Mucosa of descending colon (tissue), 3 donors: ENCODE measurements around the gene CCDC13. TPM values are rescaled to one million over a fixed set of nuclear protein-coding genes. Genes with fewer than 3 reads are reported as not detected.
A peak's percentile ranks its signal among the peaks of the same experiment; 100 is the strongest.

Experiments
- ATAC-seq: fragments of 200-7000 bp; cut with Tn5 transposase; one replicate; pipeline ENCODE4 v1.9.1; 2020; ENCODE audit warnings: mild to moderate bottlenecking, moderate library complexity
- DNase-seq, 3 donors: peaks; one replicate each; pipeline ENCODE4 v3.0.0-alpha.2; 2020
- H3K36me3 ChIP-seq: fragments of 200-600 bp; one replicate; pipeline ENCODE4 v1.8.0; 2021; ENCODE audit warnings: low read depth, mild to moderate bottlenecking
- H3K4me1 ChIP-seq: fragments of 200-600 bp; one replicate; pipeline ENCODE4 v1.8.0; 2021; ENCODE audit warnings: low read depth, mild to moderate bottlenecking
- H3K4me3 ChIP-seq: fragments of 200-600 bp; one replicate; pipeline ENCODE4 v1.8.0; 2021; ENCODE audit warnings: mild to moderate bottlenecking
- H3K9me3 ChIP-seq: fragments of 200-600 bp; one replicate; pipeline ENCODE4 v1.8.0; 2021; ENCODE audit warnings: mild to moderate bottlenecking
- CTCF ChIP-seq: fragments of 200-600 bp; IDR thresholded peaks from one replicate; pipeline ENCODE4 v1.8.0; 2022; ENCODE audit warnings: antibody characterized with exemption, mild to moderate bottlenecking
- intact Hi-C, 2 donors: fragments of 100-400 bp; cut with DNase I in 1 of 2; cut with micrococcal nuclease in 1 of 2; formaldehyde crosslinking; loops; one replicate each; pipeline versions ENCODE4 v1.11.0 to v1.11.1; 2022; cut with DNase I, micrococcal nuclease
- total RNA-seq, 3 donors: library from RNA; stranded (reverse); fragmentation: NEBNext Ultra II Directional in 2 of 3; extraction: Animal tissue kit (Norgen Biotek cat#: 25700) in 2 of 3; gene quantifications; one replicate each; pipeline versions ENCODE4 v1.2.1 to v1.2.4, GENCODE V29; 2021 to 2023
- donor health status: DM: no; HTN: no; CAD: no; lungs with moderate emphysema.
- donor health status: DM: no; HTN: no; CAD: no.
- donor health status: DM: no; HTN: yes; CAD: no.

Gene CCDC13
- total RNA-seq, 3 donors from 2014 or later: 2.2 to 3.3 (median 3.0) TPM

GRCh38 chr3:42805141-42805821 is 32.2 kb upstream of the CCDC13 start:
- no peak overlapping the region for H3K4me3 ChIP-seq
- intact Hi-C loops: no loop called here
- peaks cover 28% of the 10 kb centered on the region for H3K4me1 ChIP-seq
- TF ChIP-seq CTCF: no peak
- H3K9me3 ChIP-seq: no peaks in the 10 kb centered on the region
- ATAC-seq (no peak), DNase-seq (peak; percentile 57 to 67 (median 57))
- no peaks in the 10 kb centered on the region for H3K36me3 ChIP-seq

- DNase-seq (no peak), ATAC-seq (no peak)
- Histone ChIP-seq H3K36me3 (no peaks in the 10 kb centered on the region), H3K9me3 (no peaks in the 10 kb centered on the region), H3K4me1 (peaks cover 30% of the 10 kb centered on the region), H3K4me3 (peak overlapping the region; percentile 90)
- intact Hi-C loops: no loop called here
- no peak for TF ChIP-seq CTCF
Observed at GRCh38 chr3:42804831-42805132, 31.7 kb upstream of the CCDC13 start.

GRCh38 chr3:42804106-42804830 is 31.2 kb upstream of the CCDC13 start, which contains the start of gene HIGD1A:
TSS of gene HIGD1A (minus strand) at chr3:42804490. CDS start at chr3:42794253, 10,237 bp downstream.
- Histone ChIP-seq H3K36me3 (no peaks in the 10 kb centered on the region), H3K4me1 (peaks cover 34% of the 10 kb centered on the region), H3K9me3 (no peaks in the 10 kb centered on the region), H3K4me3 (peak within 1 kb of the TSS; percentile 90)
- no peak for TF ChIP-seq CTCF
- DNase-seq: peak; percentile 96 to 98 (median 97)
- intact Hi-C loops: no loop called here
- peak; percentile 97 for ATAC-seq

- no peak for TF ChIP-seq CTCF
- peak overlapping the region; percentile 90 for H3K4me3 ChIP-seq
- no peaks in the 10 kb centered on the region for H3K36me3 ChIP-seq
- peaks cover 34% of the 10 kb centered on the region for H3K4me1 ChIP-seq
- DNase-seq (peak; percentile 50 to 74 (median 71)), ATAC-seq (peak; percentile 48)
- H3K9me3 ChIP-seq: no peaks in the 10 kb centered on the region
- intact Hi-C loops: no loop called here
Observed at GRCh38 chr3:42803414-42804105, 30.5 kb upstream of the CCDC13 start.

- no peaks in the 10 kb centered on the region for H3K9me3 ChIP-seq
- ATAC-seq: no peak
- intact Hi-C loops: no loop called here
- H3K4me3 ChIP-seq: peak overlapping the region; percentile 1
- DNase-seq: no peak
- no peak for TF ChIP-seq CTCF
- peaks cover 34% of the 10 kb centered on the region for H3K4me1 ChIP-seq
- H3K36me3 ChIP-seq: no peaks in the 10 kb centered on the region
Observed at GRCh38 chr3:42802876-42803413, 29.9 kb upstream of the CCDC13 start.
